Kidney epithelial cell (primary cell): ENCODE data around the gene BUD23. TPM values are rescaled to one million over a fixed set of nuclear protein-coding genes. Genes with fewer than 3 reads are reported as not detected.

Source experiments
- DNase-seq: peaks from one replicate; pipeline ENCODE4 v3.0.0-alpha.2; 2010; ENCODE audit warnings: low read depth
- H3K27me3 ChIP-seq: 2 replicates; pipeline ENCODE4 v1.6.0; 2011; ENCODE audit warnings: low read length; ENCODE audit not compliant: control insufficient read depth, insufficient read depth
- H3K36me3 ChIP-seq: 2 replicates; pipeline ENCODE4 v1.5.1; 2011; ENCODE audit warnings: low read length; ENCODE audit not compliant: control insufficient read depth, insufficient read depth
- H3K4me3 ChIP-seq: 2 replicates; pipeline ENCODE4 v1.5.1; 2011; ENCODE audit warnings: low read depth, mild to moderate bottlenecking, control low read depth, low read length
- CTCF ChIP-seq: IDR thresholded peaks from 2 replicates; pipeline ENCODE4 v1.5.1; 2011; ENCODE audit warnings: mild to moderate bottlenecking, moderate library complexity, low read length, control low read depth, inconsistent platforms; ENCODE audit not compliant: insufficient read depth, poor library complexity, severe bottlenecking
- total RNA-seq: library from RNA; depleted of rRNA; stranded (reverse); fragments of >200 nt; gene quantifications from 2 replicates; pipeline ENCODE4 v1.2.3, GENCODE V29; 2015

Gene BUD23
- total RNA-seq, 1 donor from 2014 or later = 69.1 TPM

- no peaks in the 10 kb centered on the region for H3K36me3 ChIP-seq
- DNase-seq = peak; percentile 14
- H3K4me3 ChIP-seq = peak within 1 kb of the TSS; percentile 62
- no peaks in the 10 kb centered on the region for H3K27me3 ChIP-seq
- TF ChIP-seq CTCF = peak; percentile 34
Observed at GRCh38 chr7:73667344-73668102, 15.9 kb upstream of the BUD23 start, which contains the start of gene VPS37D. Gene VPS37D (plus strand): TSS chr7:73667831. CDS start chr7:73667959, 128 bp downstream.

GRCh38 chr7:73668103-73668885 is 15.1 kb upstream of the BUD23 start:
- TF ChIP-seq CTCF = no peak
- Histone ChIP-seq H3K36me3 (no peaks in the 10 kb centered on the region), H3K4me3 (peak overlapping the region; percentile 62), H3K27me3 (no peaks in the 10 kb centered on the region)
- DNase-seq = no peak

- TF ChIP-seq CTCF = no peak
- DNase-seq = no peak
- Histone ChIP-seq H3K4me3 (peak overlapping the region; percentile 62), H3K27me3 (no peaks in the 10 kb centered on the region), H3K36me3 (no peaks in the 10 kb centered on the region)
Observed at GRCh38 chr7:73668886-73669230, 14.5 kb upstream of the BUD23 start.

- Histone ChIP-seq H3K27me3 (no peaks in the 10 kb centered on the region), H3K36me3 (no peaks in the 10 kb centered on the region), H3K4me3 (peak overlapping the region; percentile 62)
- no peak for DNase-seq
- TF ChIP-seq CTCF = no peak
Observed at GRCh38 chr7:73669288-73669701, 14.1 kb upstream of the BUD23 start.

- H3K4me3 ChIP-seq = no peak overlapping the region
- DNase-seq = no peak
- H3K36me3 ChIP-seq = no peaks in the 10 kb centered on the region
- no peaks in the 10 kb centered on the region for H3K27me3 ChIP-seq
- no peak for TF ChIP-seq CTCF
Observed at GRCh38 chr7:73669858-73670385, 13.5 kb upstream of the BUD23 start.

GRCh38 chr7:73671322-73671661 is 12.1 kb upstream of the BUD23 start:
- Histone ChIP-seq H3K27me3 (no peaks in the 10 kb centered on the region), H3K36me3 (no peaks in the 10 kb centered on the region)
- no peak for DNase-seq

More at GRCh38 chr7:73671322-73671661, 12.1 kb upstream of the BUD23 start:
- no peak overlapping the region for H3K4me3 ChIP-seq
- TF ChIP-seq CTCF = no peak
